Parathyroid adenoma (tissue), 2 donors: ENCODE measurements around the gene PLCH1.

ENCODE experiments used
- H2AFZ ChIP-seq: fragments of 300-600 bp; sonication (generic); one replicate; pipeline ENCODE4 v1.7.0; 2017; ENCODE audit warnings: antibody characterized with exemption, mild to moderate bottlenecking
- H3K27ac ChIP-seq: fragments of 300-600 bp; sonication (generic); one replicate; pipeline ENCODE4 v1.7.0; 2017
- H3K27me3 ChIP-seq: fragments of 300-600 bp; sonication (generic); one replicate; pipeline ENCODE4 v1.7.0; 2017; ENCODE audit warnings: low read length; ENCODE audit not compliant: control insufficient read depth, insufficient read depth
- H3K36me3 ChIP-seq: fragments of 300-600 bp; sonication (generic); one replicate; pipeline ENCODE4 v1.7.0; 2017; ENCODE audit warnings: low read length; ENCODE audit not compliant: control insufficient read depth, insufficient read depth
- H3K4me1 ChIP-seq: fragments of 300-600 bp; sonication (generic); one replicate; pipeline ENCODE4 v1.7.0; 2017; ENCODE audit warnings: control low read depth
- H3K4me2 ChIP-seq: fragments of 300-600 bp; sonication (generic); one replicate; pipeline ENCODE4 v1.7.0; 2017; ENCODE audit warnings: low read length
- H3K4me3 ChIP-seq: fragments of 300-600 bp; sonication (generic); one replicate; pipeline ENCODE4 v1.7.0; 2017; ENCODE audit warnings: low read depth, low read length
- H3K79me2 ChIP-seq: fragments of 300-600 bp; sonication (generic); one replicate; pipeline ENCODE4 v1.7.0; 2017; ENCODE audit warnings: control low read depth
- H3K9ac ChIP-seq: fragments of 300-600 bp; sonication (generic); one replicate; pipeline ENCODE4 v1.7.0; 2017; ENCODE audit warnings: mild to moderate bottlenecking
- H3K9me3 ChIP-seq: fragments of 300-600 bp; sonication (generic); one replicate; pipeline ENCODE4 v1.7.0; 2017; ENCODE audit warnings: low read length; ENCODE audit not compliant: control insufficient read depth
- TF ChIP-seq, protein P1 (sequence below): fragments of 300-600 bp; sonication (generic); IDR thresholded peaks from one replicate; pipeline ENCODE4 v1.7.0; 2017; ENCODE audit warnings: antibody characterized with exemption, mild to moderate bottlenecking
- donor health status: primary hyperparathyroidism.

The PLCH1 gene

GRCh38 chr3:155369244-155369643, 375.6 kb downstream of the PLCH1 start:
- TF ChIP-seq, protein P1, sequence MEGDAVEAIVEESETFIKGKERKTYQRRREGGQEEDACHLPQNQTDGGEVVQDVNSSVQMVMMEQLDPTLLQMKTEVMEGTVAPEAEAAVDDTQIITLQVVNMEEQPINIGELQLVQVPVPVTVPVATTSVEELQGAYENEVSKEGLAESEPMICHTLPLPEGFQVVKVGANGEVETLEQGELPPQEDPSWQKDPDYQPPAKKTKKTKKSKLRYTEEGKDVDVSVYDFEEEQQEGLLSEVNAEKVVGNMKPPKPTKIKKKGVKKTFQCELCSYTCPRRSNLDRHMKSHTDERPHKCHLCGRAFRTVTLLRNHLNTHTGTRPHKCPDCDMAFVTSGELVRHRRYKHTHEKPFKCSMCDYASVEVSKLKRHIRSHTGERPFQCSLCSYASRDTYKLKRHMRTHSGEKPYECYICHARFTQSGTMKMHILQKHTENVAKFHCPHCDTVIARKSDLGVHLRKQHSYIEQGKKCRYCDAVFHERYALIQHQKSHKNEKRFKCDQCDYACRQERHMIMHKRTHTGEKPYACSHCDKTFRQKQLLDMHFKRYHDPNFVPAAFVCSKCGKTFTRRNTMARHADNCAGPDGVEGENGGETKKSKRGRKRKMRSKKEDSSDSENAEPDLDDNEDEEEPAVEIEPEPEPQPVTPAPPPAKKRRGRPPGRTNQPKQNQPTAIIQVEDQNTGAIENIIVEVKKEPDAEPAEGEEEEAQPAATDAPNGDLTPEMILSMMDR = no peak
- no peak overlapping the region for H3K4me2 ChIP-seq
- H3K79me2 ChIP-seq = no peaks in the 10 kb centered on the region

GRCh38 chr3:155368786-155369185, 376.1 kb downstream of the PLCH1 start:
- Histone ChIP-seq H3K79me2 (no peaks in the 10 kb centered on the region), H3K27me3 (no peaks in the 10 kb centered on the region), H3K36me3 (no peaks in the 10 kb centered on the region), H3K4me2 (no peak overlapping the region), H3K9me3 (no peaks in the 10 kb centered on the region), H3K4me3 (no peak overlapping the region), H3K27ac (no peak overlapping the region), H3K4me1 (peaks cover 2% of the 10 kb centered on the region), H3K9ac (no peak overlapping the region), H2AFZ (peak overlapping the region; percentile 31)
- TF ChIP-seq, protein P1 = no peak

More at GRCh38 chr3:155369244-155369643, 375.6 kb downstream of the PLCH1 start:
- Histone ChIP-seq H3K27me3 (no peaks in the 10 kb centered on the region), H2AFZ (peak overlapping the region; percentile 31), H3K4me3 (no peak overlapping the region), H3K27ac (no peak overlapping the region), H3K4me1 (peaks cover 2% of the 10 kb centered on the region), H3K36me3 (no peaks in the 10 kb centered on the region), H3K9ac (no peak overlapping the region), H3K9me3 (no peaks in the 10 kb centered on the region)

GRCh38 chr3:155367506-155367905, 377.4 kb downstream of the PLCH1 start:
- H3K9me3 ChIP-seq = no peaks in the 10 kb centered on the region
- H3K27me3 ChIP-seq = no peaks in the 10 kb centered on the region
- no peak overlapping the region for H3K27ac ChIP-seq
- no peak overlapping the region for H3K9ac ChIP-seq
- H2AFZ ChIP-seq = peak overlapping the region; percentile 35
- H3K4me1 ChIP-seq = no peaks in the 10 kb centered on the region
- no peak overlapping the region for H3K4me2 ChIP-seq
- H3K36me3 ChIP-seq = no peaks in the 10 kb centered on the region
- H3K4me3 ChIP-seq = no peak overlapping the region
- no peaks in the 10 kb centered on the region for H3K79me2 ChIP-seq
- TF ChIP-seq, protein P1 = no peak

DNA sequence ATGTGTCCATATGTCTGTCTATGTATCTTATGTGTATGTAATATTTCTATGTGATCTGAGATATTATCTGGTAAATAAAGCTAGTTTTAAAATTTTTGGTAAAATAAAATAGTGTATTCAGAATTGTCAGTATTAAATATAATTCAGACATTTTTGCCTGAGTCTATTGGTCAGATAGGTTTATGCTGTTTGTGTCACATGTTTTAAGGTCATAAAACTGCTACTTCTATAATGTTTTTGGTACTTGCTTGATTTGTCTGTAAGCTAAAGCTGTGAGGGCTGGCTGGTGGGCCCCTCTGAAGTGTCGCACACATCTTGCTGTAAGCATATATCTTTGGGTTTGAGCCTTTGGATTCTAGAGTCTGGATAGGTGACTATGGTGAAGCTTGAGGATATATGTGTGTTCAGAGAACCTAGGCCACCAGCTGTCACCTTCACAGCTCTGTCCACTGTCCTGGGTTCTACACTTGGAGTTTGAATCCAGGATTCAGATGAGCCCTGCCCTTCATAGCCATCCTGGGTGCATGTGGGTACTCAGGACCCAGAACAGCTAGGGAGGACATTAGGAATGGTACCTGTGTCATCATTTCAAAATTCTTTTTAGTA, 379.6 kb downstream of the PLCH1 start:
- Histone ChIP-seq H3K9me3 (no peaks in the 10 kb centered on the region), H3K4me2 (no peak overlapping the region), H3K9ac (no peak overlapping the region), H2AFZ (no peak overlapping the region), H3K27ac (no peak overlapping the region), H3K4me3 (no peak overlapping the region), H3K4me1 (no peaks in the 10 kb centered on the region), H3K36me3 (no peaks in the 10 kb centered on the region), H3K79me2 (no peaks in the 10 kb centered on the region), H3K27me3 (no peaks in the 10 kb centered on the region)
- TF ChIP-seq, protein P1 = no peak

DNA sequence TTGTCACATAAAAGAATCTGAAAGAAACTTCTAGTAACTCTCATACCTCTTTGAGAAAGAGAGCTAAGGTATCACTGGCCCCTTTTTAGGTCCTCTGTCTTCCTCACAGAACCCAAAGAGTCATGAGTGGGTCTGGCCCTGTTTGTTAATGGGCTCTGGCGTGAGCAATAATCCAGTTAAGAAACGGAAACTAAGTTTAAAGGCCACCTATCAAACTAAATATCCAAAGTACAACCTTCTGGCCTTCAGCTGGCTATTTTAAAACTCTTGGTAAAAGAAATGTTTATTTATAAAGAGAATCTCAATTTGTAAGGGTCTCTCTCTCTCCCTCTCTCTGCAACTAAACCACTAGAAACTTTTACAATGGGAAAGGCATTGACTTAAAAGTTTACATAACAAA, 380.4 kb downstream of the PLCH1 start:
- Histone ChIP-seq H3K27ac (no peak overlapping the region), H3K4me2 (no peak overlapping the region), H3K4me3 (no peak overlapping the region), H2AFZ (no peak overlapping the region), H3K9me3 (no peaks in the 10 kb centered on the region), H3K36me3 (no peaks in the 10 kb centered on the region), H3K4me1 (no peaks in the 10 kb centered on the region), H3K9ac (no peak overlapping the region), H3K79me2 (no peaks in the 10 kb centered on the region), H3K27me3 (no peaks in the 10 kb centered on the region)
- TF ChIP-seq, protein P1 = no peak
